Measurements from ENCODE around the gene OR6B3.

Gene OR6B3

GRCh38 chr2:240077442-240077841 lies 24.1 kb upstream of the OR6B3 start:
- peaks cover 0 to 4% (median 2%) of the 10 kb centered on the region in 5 experiments for H3K27me3 ChIP-seq (replicated peaks in 2 of 5; ENCODE audit: control insufficient read depth in 4 of 5, insufficient read depth in 5 of 5, low read length in 4 of 5)
- H3K4me3 ChIP-seq (ENCODE audit: control insufficient read depth in 1 of 7, extremely low read depth in 1 of 7, insufficient read depth in 4 of 7, low read depth in 2 of 7, low read length in 6 of 7): no peak overlapping the region
- H3K36me3 ChIP-seq (ENCODE audit: control insufficient read depth in 4 of 4, insufficient read depth in 4 of 4, low read length in 3 of 4): no peaks in the 10 kb centered on the region
- ChIA-PET POLR2A (no interaction called here), CTCF (no interaction called here)
- no peak for DNase-seq
- no peak overlapping the region for H3K27ac ChIP-seq (ENCODE audit: insufficient read depth in 1 of 2, low read depth in 1 of 2, low read length in 2 of 2, poor library complexity in 1 of 2, severe bottlenecking in 2 of 2)
- H3K9me3 ChIP-seq (ENCODE audit: control extremely low read depth in 1 of 5, control insufficient read depth in 4 of 5, insufficient read depth in 2 of 5, low read depth in 1 of 5, low read length in 4 of 5): peaks cover 0 to 18% (median 5%) of the 10 kb centered on the region in 5 experiments
- no peaks in the 10 kb centered on the region for H3K4me1 ChIP-seq (ENCODE audit: control extremely low read depth in 1 of 4, control insufficient read depth in 4 of 4, insufficient read depth in 4 of 4, low read length in 3 of 4)

DNA sequence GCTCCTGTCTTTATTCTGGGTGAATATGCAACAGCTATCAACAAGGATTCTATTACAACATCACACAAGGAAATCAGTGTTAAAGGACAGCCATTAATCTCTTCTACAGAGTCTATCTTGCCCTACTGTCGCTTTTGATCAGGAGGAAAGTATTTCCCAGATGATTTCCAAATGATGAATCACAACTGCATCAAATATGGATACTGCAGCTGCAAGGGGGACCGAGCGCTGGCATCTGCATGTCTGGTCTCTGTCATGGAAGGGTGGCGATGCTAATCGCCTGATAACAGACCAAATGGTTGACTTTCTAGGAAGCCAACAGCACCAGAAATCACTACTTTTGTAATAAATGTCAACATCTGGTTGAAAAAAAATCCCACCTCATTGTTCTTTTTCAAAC lies 21.2 kb upstream of the OR6B3 start:
- Histone ChIP-seq H3K36me3 (ENCODE audit: control insufficient read depth in 4 of 4, insufficient read depth in 4 of 4, low read length in 3 of 4) (no peaks in the 10 kb centered on the region), H3K27ac (ENCODE audit: insufficient read depth in 1 of 2, low read depth in 1 of 2, low read length in 2 of 2, poor library complexity in 1 of 2, severe bottlenecking in 2 of 2) (no peak overlapping the region), H3K27me3 (replicated peaks in 2 of 5; ENCODE audit: control insufficient read depth in 4 of 5, insufficient read depth in 5 of 5, low read length in 4 of 5) (peaks cover 0 to 5% (median 0%) of the 10 kb centered on the region in 5 experiments), H3K4me3 (ENCODE audit: control insufficient read depth in 1 of 7, extremely low read depth in 1 of 7, insufficient read depth in 4 of 7, low read depth in 2 of 7, low read length in 6 of 7) (no peak overlapping the region), H3K9me3 (ENCODE audit: control extremely low read depth in 1 of 5, control insufficient read depth in 4 of 5, insufficient read depth in 2 of 5, low read depth in 1 of 5, low read length in 4 of 5) (peaks cover 0 to 18% (median 7%) of the 10 kb centered on the region in 5 experiments), H3K4me1 (ENCODE audit: control extremely low read depth in 1 of 4, control insufficient read depth in 4 of 4, insufficient read depth in 4 of 4, low read length in 3 of 4) (no peaks in the 10 kb centered on the region)
- CTCF ChIA-PET: interaction anchor here (1.4 to 1.5 kb wide), 2 partner anchors 13 to 23 kb away, joined by 3 to 7 read pairs; no protein-coding TSS in a partner anchor
- DNase-seq: no peak
- WGBS (ENCODE audit: insufficient coverage): no CpG with 5 or more reads among the region's 5 CpGs
- POLR2A ChIA-PET: interaction anchor here (0.6 kb wide), 1 partner anchor 16 kb away, joined by 3 read pairs; no protein-coding TSS in a partner anchor

DNA sequence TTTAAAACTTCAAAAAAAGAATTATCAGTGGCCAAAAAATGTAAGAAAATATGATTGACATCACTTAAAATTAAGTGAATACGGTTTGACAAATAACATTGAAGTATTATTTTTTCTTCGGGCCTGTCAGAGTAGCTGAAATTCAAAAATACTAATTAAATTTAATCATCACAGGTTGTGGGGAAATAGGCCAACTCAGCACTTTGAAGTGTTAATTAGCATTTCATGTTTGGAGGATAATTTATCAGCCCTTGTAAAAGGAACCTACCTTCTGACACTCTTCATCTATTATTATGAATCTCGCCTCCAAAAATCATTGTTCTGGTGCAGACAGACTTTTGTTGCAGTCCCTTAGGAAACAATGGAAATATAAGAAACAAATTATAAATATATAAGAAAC lies 17.6 kb upstream of the OR6B3 start:
- WGBS (ENCODE audit: insufficient coverage): no CpG with 5 or more reads among the region's 3 CpGs
- H3K36me3 ChIP-seq (ENCODE audit: control insufficient read depth in 4 of 4, insufficient read depth in 4 of 4, low read length in 3 of 4): no peaks in the 10 kb centered on the region
- peaks cover 0 to 12% (median 7%) of the 10 kb centered on the region in 5 experiments for H3K27me3 ChIP-seq (replicated peaks in 2 of 5; ENCODE audit: control insufficient read depth in 4 of 5, insufficient read depth in 5 of 5, low read length in 4 of 5)
- H3K4me1 ChIP-seq (ENCODE audit: control extremely low read depth in 1 of 4, control insufficient read depth in 4 of 4, insufficient read depth in 4 of 4, low read length in 3 of 4): no peaks in the 10 kb centered on the region
- DNase-seq: no peak
- CTCF ChIA-PET: interaction anchor here (0.7 kb wide), 1 partner anchor 10 kb away, joined by 5 read pairs; no protein-coding TSS in a partner anchor
- no peak overlapping the region for H3K4me3 ChIP-seq (ENCODE audit: control insufficient read depth in 1 of 7, extremely low read depth in 1 of 7, insufficient read depth in 4 of 7, low read depth in 2 of 7, low read length in 6 of 7)
- no peak overlapping the region for H3K27ac ChIP-seq (ENCODE audit: insufficient read depth in 1 of 2, low read depth in 1 of 2, low read length in 2 of 2, poor library complexity in 1 of 2, severe bottlenecking in 2 of 2)
- POLR2A ChIA-PET: no interaction called here
- H3K9me3 ChIP-seq (ENCODE audit: control extremely low read depth in 1 of 5, control insufficient read depth in 4 of 5, insufficient read depth in 2 of 5, low read depth in 1 of 5, low read length in 4 of 5): peaks cover 0 to 7% (median 2%) of the 10 kb centered on the region in 5 experiments

DNA sequence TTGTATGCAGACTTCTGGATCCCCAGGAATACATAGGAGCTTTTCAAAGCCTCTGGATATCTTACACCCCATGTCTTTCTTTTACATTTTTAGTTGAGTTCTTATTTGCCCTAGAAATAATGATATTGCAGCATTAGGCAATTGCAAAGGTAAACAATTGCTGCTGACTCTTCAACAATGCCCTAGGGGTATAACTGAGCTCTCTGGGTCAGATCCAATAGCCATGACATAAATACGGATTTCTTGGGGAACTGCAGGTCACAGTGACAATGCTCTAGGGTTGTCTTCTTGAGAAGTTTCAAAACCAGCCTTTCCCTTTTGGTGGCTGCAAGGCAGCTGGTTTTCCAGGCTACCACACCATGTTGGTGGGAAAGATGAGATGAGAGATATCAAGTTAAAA lies 16.5 kb upstream of the OR6B3 start:
- H3K27ac ChIP-seq (ENCODE audit: insufficient read depth in 1 of 2, low read depth in 1 of 2, low read length in 2 of 2, poor library complexity in 1 of 2, severe bottlenecking in 2 of 2): no peak overlapping the region
- peaks cover 4 to 17% (median 7%) of the 10 kb centered on the region in 5 experiments for H3K27me3 ChIP-seq (replicated peaks in 2 of 5; ENCODE audit: control insufficient read depth in 4 of 5, insufficient read depth in 5 of 5, low read length in 4 of 5)
- H3K4me3 ChIP-seq (ENCODE audit: control insufficient read depth in 1 of 7, extremely low read depth in 1 of 7, insufficient read depth in 4 of 7, low read depth in 2 of 7, low read length in 6 of 7): no peak overlapping the region
- DNase-seq: no peak
- peaks cover 0 to 5% (median 0%) of the 10 kb centered on the region in 5 experiments for H3K9me3 ChIP-seq (ENCODE audit: control extremely low read depth in 1 of 5, control insufficient read depth in 4 of 5, insufficient read depth in 2 of 5, low read depth in 1 of 5, low read length in 4 of 5)
- H3K4me1 ChIP-seq (ENCODE audit: control extremely low read depth in 1 of 4, control insufficient read depth in 4 of 4, insufficient read depth in 4 of 4, low read length in 3 of 4): no peaks in the 10 kb centered on the region
- ChIA-PET POLR2A (no interaction called here), CTCF (interaction anchor here (1.5 kb wide), 1 partner anchor 73 kb away, joined by 4 read pairs; no protein-coding TSS in a partner anchor)
- 100% methylated on average over 1 of the region's 1 CpG for WGBS (ENCODE audit: insufficient coverage)
- no peaks in the 10 kb centered on the region for H3K36me3 ChIP-seq (ENCODE audit: control insufficient read depth in 4 of 4, insufficient read depth in 4 of 4, low read length in 3 of 4)

- CTCF ChIA-PET: interaction anchor here (0.7 kb wide), 1 partner anchor 74 kb away, joined by 3 read pairs; no protein-coding TSS in a partner anchor
- Histone ChIP-seq H3K36me3 (ENCODE audit: control insufficient read depth in 4 of 4, insufficient read depth in 4 of 4, low read length in 3 of 4) (no peaks in the 10 kb centered on the region), H3K4me1 (ENCODE audit: control extremely low read depth in 1 of 4, control insufficient read depth in 4 of 4, insufficient read depth in 4 of 4, low read length in 3 of 4) (no peaks in the 10 kb centered on the region), H3K27me3 (replicated peaks in 2 of 5; ENCODE audit: control insufficient read depth in 4 of 5, insufficient read depth in 5 of 5, low read length in 4 of 5) (peaks cover 7 to 23% (median 10%) of the 10 kb centered on the region in 5 experiments), H3K4me3 (ENCODE audit: control insufficient read depth in 1 of 7, extremely low read depth in 1 of 7, insufficient read depth in 4 of 7, low read depth in 2 of 7, low read length in 6 of 7) (no peak overlapping the region), H3K9me3 (ENCODE audit: control extremely low read depth in 1 of 5, control insufficient read depth in 4 of 5, insufficient read depth in 2 of 5, low read depth in 1 of 5, low read length in 4 of 5) (peaks cover 0 to 4% (median 0%) of the 10 kb centered on the region in 5 experiments), H3K27ac (ENCODE audit: insufficient read depth in 1 of 2, low read depth in 1 of 2, low read length in 2 of 2, poor library complexity in 1 of 2, severe bottlenecking in 2 of 2) (no peak overlapping the region)
- DNase-seq: no peak
- WGBS (ENCODE audit: insufficient coverage): no CpG with 5 or more reads among the region's 1 CpG
- POLR2A ChIA-PET: no interaction called here
Observed at GRCh38 chr2:240068193-240068592, 14.9 kb upstream of the OR6B3 start.

DNA sequence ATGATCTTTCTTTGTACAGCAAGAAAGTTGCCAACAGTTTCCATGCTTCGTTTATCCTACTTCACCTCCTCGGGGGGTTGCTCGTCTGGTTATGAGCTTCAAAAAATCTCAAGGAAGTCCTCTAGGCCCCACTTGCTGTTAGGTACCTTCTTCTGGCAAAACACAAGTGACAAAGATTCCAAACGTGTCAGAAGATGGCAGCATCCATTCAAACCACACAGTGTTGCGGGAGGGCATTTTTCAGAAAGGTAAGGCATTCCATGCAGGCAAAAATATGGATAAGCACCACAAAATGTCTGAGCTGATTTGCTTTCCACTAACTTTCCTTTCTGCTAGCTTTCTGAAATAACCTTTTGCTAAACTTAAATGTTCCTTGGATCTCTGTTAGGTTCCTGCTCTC lies 13.2 kb upstream of the OR6B3 start:
- CTCF ChIA-PET: interaction anchor here (9.1 kb wide), 1 partner anchor 76 kb away, joined by 161 read pairs; the partner anchor contains the start of gene OTOS
- WGBS (ENCODE audit: insufficient coverage): 75% methylated on average over 5 of the region's 5 CpGs
- peaks cover 8 to 23% (median 15%) of the 10 kb centered on the region in 5 experiments for H3K27me3 ChIP-seq (replicated peaks in 2 of 5; ENCODE audit: control insufficient read depth in 4 of 5, insufficient read depth in 5 of 5, low read length in 4 of 5)

DNA sequence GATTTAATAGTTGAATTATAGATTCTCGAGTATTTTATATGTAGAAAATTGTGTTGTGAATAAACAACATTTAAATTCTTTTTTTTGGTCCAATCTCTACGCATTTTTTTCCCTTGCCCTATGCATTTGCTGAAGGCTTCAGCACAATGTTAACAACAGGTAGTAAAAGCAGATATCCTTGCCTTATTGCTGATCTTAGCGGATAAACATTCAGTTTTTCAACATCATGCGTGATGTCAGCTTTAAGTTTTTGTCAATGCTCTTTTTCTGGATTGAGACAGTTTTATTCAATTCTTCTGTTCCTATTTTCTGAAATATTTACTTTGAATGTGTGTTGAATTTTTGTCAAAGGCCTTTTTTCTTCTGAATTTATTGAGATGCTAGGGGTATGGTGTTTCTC lies 11.6 kb upstream of the OR6B3 start:
- no peak for DNase-seq
- peaks cover 8 to 27% (median 17%) of the 10 kb centered on the region in 5 experiments for H3K27me3 ChIP-seq (replicated peaks in 2 of 5; ENCODE audit: control insufficient read depth in 4 of 5, insufficient read depth in 5 of 5, low read length in 4 of 5)
- no peaks in the 10 kb centered on the region for H3K36me3 ChIP-seq (ENCODE audit: control insufficient read depth in 4 of 4, insufficient read depth in 4 of 4, low read length in 3 of 4)
- peaks cover 0 to 4% (median 0%) of the 10 kb centered on the region in 5 experiments for H3K9me3 ChIP-seq (ENCODE audit: control extremely low read depth in 1 of 5, control insufficient read depth in 4 of 5, insufficient read depth in 2 of 5, low read depth in 1 of 5, low read length in 4 of 5)
- ChIA-PET POLR2A (no interaction called here), CTCF (interaction anchor here (9.1 kb wide), 1 partner anchor 77 kb away, joined by 161 read pairs; the partner anchor contains the start of gene OTOS)
- H3K4me3 ChIP-seq (ENCODE audit: control insufficient read depth in 1 of 7, extremely low read depth in 1 of 7, insufficient read depth in 4 of 7, low read depth in 2 of 7, low read length in 6 of 7): no peak overlapping the region
- H3K4me1 ChIP-seq (ENCODE audit: control extremely low read depth in 1 of 4, control insufficient read depth in 4 of 4, insufficient read depth in 4 of 4, low read length in 3 of 4): no peaks in the 10 kb centered on the region
- 100% methylated on average over 3 of the region's 4 CpGs for WGBS (ENCODE audit: insufficient coverage)
- H3K27ac ChIP-seq (ENCODE audit: insufficient read depth in 1 of 2, low read depth in 1 of 2, low read length in 2 of 2, poor library complexity in 1 of 2, severe bottlenecking in 2 of 2): no peak overlapping the region

More for the DNA sequence above, 13.2 kb upstream of the OR6B3 start:
- Histone ChIP-seq H3K9me3 (ENCODE audit: control extremely low read depth in 1 of 5, control insufficient read depth in 4 of 5, insufficient read depth in 2 of 5, low read depth in 1 of 5, low read length in 4 of 5) (peaks cover 0 to 4% (median 0%) of the 10 kb centered on the region in 5 experiments), H3K36me3 (ENCODE audit: control insufficient read depth in 4 of 4, insufficient read depth in 4 of 4, low read length in 3 of 4) (no peaks in the 10 kb centered on the region), H3K4me1 (ENCODE audit: control extremely low read depth in 1 of 4, control insufficient read depth in 4 of 4, insufficient read depth in 4 of 4, low read length in 3 of 4) (no peaks in the 10 kb centered on the region), H3K27ac (ENCODE audit: insufficient read depth in 1 of 2, low read depth in 1 of 2, low read length in 2 of 2, poor library complexity in 1 of 2, severe bottlenecking in 2 of 2) (no peak overlapping the region), H3K4me3 (ENCODE audit: control insufficient read depth in 1 of 7, extremely low read depth in 1 of 7, insufficient read depth in 4 of 7, low read depth in 2 of 7, low read length in 6 of 7) (no peak overlapping the region)
- no peak for DNase-seq
- POLR2A ChIA-PET: no interaction called here

All from common myeloid progenitor, CD34-positive (primary cell).